Keratinocyte (primary cell): Measurements from ENCODE around the gene SPG11.
"Not testable (repeated sequence)": the region's sequence is repeated elsewhere in the genome, so short reads cannot be mapped to it uniquely, and the experiment has no call there.

Source experiments
- CTCF ChIP-seq, 3 experiments: IDR thresholded peaks in 1 of 3; conservative IDR thresholded peaks in 1 of 3; optimal IDR thresholded peaks in 1 of 3; 2 replicates in 2 of 3; 3 replicates in 1 of 3; pipeline versions ENCODE3 to v1.5.1; 2011; ENCODE audit warnings: low read length in 3 of 3, mild to moderate bottlenecking in 3 of 3, moderate library complexity in 2 of 3, control low read depth in 1 of 3, inconsistent platforms in 1 of 3; ENCODE audit not compliant: insufficient read depth in 2 of 3; ENCODE audit errors: extremely low read depth in 1 of 3
- EZH2 ChIP-seq: IDR thresholded peaks from one replicate; pipeline ENCODE4 v1.6.1; 2012; ENCODE audit warnings: inconsistent platforms, mild to moderate bottlenecking, low read length, moderate library complexity

- TF ChIP-seq CTCF (optimal IDR thresholded peaks at IDR 0.05 in 1 of 3, IDR thresholded peaks at IDR 0.05 in 1 of 3, conservative IDR thresholded peaks at IDR 0.05 in 1 of 3; ENCODE audit: extremely low read depth in 1 of 3, insufficient read depth in 2 of 3, low read length in 3 of 3); EZH2: not testable (repeated sequence)
Observed at GRCh38 chr15:44690245-44690644, 26.8 kb upstream of the SPG11 start.
